Measurements from ENCODE around the gene TSPAN33. TPM values are rescaled to one million over a fixed set of nuclear protein-coding genes. Genes with fewer than 3 reads are reported as not detected.

Gene TSPAN33
- total RNA-seq (10.0 and 13.4 TPM in 2 replicates), polyA plus RNA-seq (14.9 and 15.6 TPM in 2 replicates)

GRCh38 chr7:129144095-129144833 is at the start of gene TSPAN33:
TSS of gene TSPAN33 (plus strand) at chr7:129144707. CDS start at chr7:129144981, 274 bp downstream.
- Histone ChIP-seq H3K36me3 (no peaks in the 10 kb centered on the region), H3K9me3 (ENCODE audit: low read depth) (no peaks in the 10 kb centered on the region), H3K4me1 (ENCODE audit: low read depth) (no peaks in the 10 kb centered on the region), H3K4me3 (peak within 1 kb of the TSS; percentile 56), H3K27me3 (peaks cover 44% of the 10 kb centered on the region), H3K27ac (no peak within 1 kb of the TSS)
- peak; percentile 72 to 92 for DNase-seq (ENCODE audit: low read depth in 1 of 2, low spot score in 1 of 2)
- no peak for TF ChIP-seq CTCF (IDR thresholded peaks at IDR 0.05; ENCODE audit: low read depth, low read length)

GRCh38 chr7:129095258-129095657 is 49.2 kb upstream of the TSPAN33 start:
- no peaks in the 10 kb centered on the region for H3K9me3 ChIP-seq (ENCODE audit: low read depth)
- no peak for DNase-seq (ENCODE audit: low read depth in 1 of 2, low spot score in 1 of 2)
- H3K27ac ChIP-seq: no peak overlapping the region
- no peak for TF ChIP-seq CTCF (IDR thresholded peaks at IDR 0.05; ENCODE audit: low read depth, low read length)
- no peaks in the 10 kb centered on the region for H3K4me1 ChIP-seq (ENCODE audit: low read depth)
- H3K36me3 ChIP-seq: no peaks in the 10 kb centered on the region
- H3K27me3 ChIP-seq: no peaks in the 10 kb centered on the region
- no peak overlapping the region for H3K4me3 ChIP-seq

GRCh38 chr7:129098409-129099084 is 46.0 kb upstream of the TSPAN33 start:
- no peaks in the 10 kb centered on the region for H3K36me3 ChIP-seq
- H3K27ac ChIP-seq: no peak overlapping the region
- DNase-seq (ENCODE audit: low read depth in 1 of 2, low spot score in 1 of 2): no peak
- H3K9me3 ChIP-seq (ENCODE audit: low read depth): no peaks in the 10 kb centered on the region
- no peaks in the 10 kb centered on the region for H3K4me1 ChIP-seq (ENCODE audit: low read depth)
- no peak for TF ChIP-seq CTCF (IDR thresholded peaks at IDR 0.05; ENCODE audit: low read depth, low read length)
- no peaks in the 10 kb centered on the region for H3K27me3 ChIP-seq
- H3K4me3 ChIP-seq: no peak overlapping the region

- H3K9me3 ChIP-seq (ENCODE audit: low read depth): no peaks in the 10 kb centered on the region
- no peaks in the 10 kb centered on the region for H3K27me3 ChIP-seq
- DNase-seq (ENCODE audit: low read depth in 1 of 2, low spot score in 1 of 2): no peak
- no peaks in the 10 kb centered on the region for H3K4me1 ChIP-seq (ENCODE audit: low read depth)
- H3K27ac ChIP-seq: no peak overlapping the region
- no peak overlapping the region for H3K4me3 ChIP-seq
- no peaks in the 10 kb centered on the region for H3K36me3 ChIP-seq
- TF ChIP-seq CTCF (IDR thresholded peaks at IDR 0.05; ENCODE audit: low read depth, low read length): no peak
Measured at GRCh38 chr7:129100827-129101166, 43.7 kb upstream of the TSPAN33 start.

GRCh38 chr7:129101746-129102145 is 42.8 kb upstream of the TSPAN33 start:
- Histone ChIP-seq H3K9me3 (ENCODE audit: low read depth) (no peaks in the 10 kb centered on the region), H3K36me3 (no peaks in the 10 kb centered on the region), H3K4me1 (ENCODE audit: low read depth) (no peaks in the 10 kb centered on the region), H3K27me3 (no peaks in the 10 kb centered on the region), H3K4me3 (no peak overlapping the region), H3K27ac (no peak overlapping the region)
- no peak for TF ChIP-seq CTCF (IDR thresholded peaks at IDR 0.05; ENCODE audit: low read depth, low read length)
- no peak for DNase-seq (ENCODE audit: low read depth in 1 of 2, low spot score in 1 of 2)

All from cardiac muscle cell (in vitro differentiated cells and primary cell).